HG03354 (cell line): ENCODE measurements around the gene ACOX1.
A peak's percentile ranks its signal among the peaks of the same experiment; 100 is the strongest.

ENCODE experiments used
- ATAC-seq: cut with Tn5 transposase; IDR thresholded peaks from one replicate; pipeline ENCODE4 v1.9.1; 2021; ENCODE audit warnings: mild to moderate bottlenecking; ENCODE audit not compliant: unreplicated experiment, poor library complexity, severe bottlenecking

The ACOX1 gene

GRCh38 chr17:75942473-75942872 is 36.5 kb downstream of the ACOX1 start:
- ATAC-seq = no peak

- no peak for ATAC-seq
Measured at GRCh38 chr17:75941442-75941819, 37.5 kb downstream of the ACOX1 start.

- peak; percentile 96 for ATAC-seq
Measured at GRCh38 chr17:75940727-75941441, 38.1 kb downstream of the ACOX1 start, which contains the start of gene FBF1. Gene FBF1, minus strand, starts transcription at chr17:75941042. Its CDS starts 2,893 bp downstream, at chr17:75938149.

GRCh38 chr17:75937652-75938051 is 41.3 kb downstream of the ACOX1 start:
- ATAC-seq = no peak

- ATAC-seq = no peak
Measured at GRCh38 chr17:75933808-75934207, 45.2 kb downstream of the ACOX1 start.

GRCh38 chr17:75932852-75933251 is 46.1 kb downstream of the ACOX1 start:
- no peak for ATAC-seq

GRCh38 chr17:75931062-75931461 is 47.9 kb downstream of the ACOX1 start:
- no peak for ATAC-seq

GRCh38 chr17:75927286-75927922 is 51.6 kb downstream of the ACOX1 start:
- ATAC-seq = no peak

- no peak for ATAC-seq
Measured at GRCh38 chr17:75926456-75926855, 52.5 kb downstream of the ACOX1 start.

GRCh38 chr17:75925912-75926311 is 53.1 kb downstream of the ACOX1 start:
- ATAC-seq = no peak

- ATAC-seq = no peak
Measured at GRCh38 chr17:75925103-75925502, 53.9 kb downstream of the ACOX1 start.

- ATAC-seq = no peak
Measured at GRCh38 chr17:75922963-75923874, 55.7 kb downstream of the ACOX1 start.

- ATAC-seq = no peak
Measured at GRCh38 chr17:75922173-75922961, 56.6 kb downstream of the ACOX1 start.

GRCh38 chr17:75921596-75921995 is 57.4 kb downstream of the ACOX1 start:
- ATAC-seq = no peak

GRCh38 chr17:75920045-75920560 is 58.9 kb downstream of the ACOX1 start:
- ATAC-seq = no peak

GRCh38 chr17:75919611-75920010 is 59.4 kb downstream of the ACOX1 start:
- ATAC-seq = no peak

- no peak for ATAC-seq
Measured at GRCh38 chr17:75917917-75918445, 61.0 kb downstream of the ACOX1 start.

GRCh38 chr17:75917141-75917916 is 61.6 kb downstream of the ACOX1 start:
- no peak for ATAC-seq
